ENCODE results near the gene ACOXL.

GRCh38 chr2:110783196-110783873 is 51.0 kb downstream of the ACOXL start:
- TF ChIP-seq, protein P1, sequence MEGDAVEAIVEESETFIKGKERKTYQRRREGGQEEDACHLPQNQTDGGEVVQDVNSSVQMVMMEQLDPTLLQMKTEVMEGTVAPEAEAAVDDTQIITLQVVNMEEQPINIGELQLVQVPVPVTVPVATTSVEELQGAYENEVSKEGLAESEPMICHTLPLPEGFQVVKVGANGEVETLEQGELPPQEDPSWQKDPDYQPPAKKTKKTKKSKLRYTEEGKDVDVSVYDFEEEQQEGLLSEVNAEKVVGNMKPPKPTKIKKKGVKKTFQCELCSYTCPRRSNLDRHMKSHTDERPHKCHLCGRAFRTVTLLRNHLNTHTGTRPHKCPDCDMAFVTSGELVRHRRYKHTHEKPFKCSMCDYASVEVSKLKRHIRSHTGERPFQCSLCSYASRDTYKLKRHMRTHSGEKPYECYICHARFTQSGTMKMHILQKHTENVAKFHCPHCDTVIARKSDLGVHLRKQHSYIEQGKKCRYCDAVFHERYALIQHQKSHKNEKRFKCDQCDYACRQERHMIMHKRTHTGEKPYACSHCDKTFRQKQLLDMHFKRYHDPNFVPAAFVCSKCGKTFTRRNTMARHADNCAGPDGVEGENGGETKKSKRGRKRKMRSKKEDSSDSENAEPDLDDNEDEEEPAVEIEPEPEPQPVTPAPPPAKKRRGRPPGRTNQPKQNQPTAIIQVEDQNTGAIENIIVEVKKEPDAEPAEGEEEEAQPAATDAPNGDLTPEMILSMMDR (IDR thresholded peaks at IDR 0.05 in 2 of 3, conservative IDR thresholded peaks at IDR 0.05 in 1 of 3; ENCODE audit: control insufficient read depth in 2 of 3, extremely low read depth in 1 of 3, insufficient read depth in 1 of 3, low read depth in 3 of 3, low read length in 3 of 3) = no peak
- no peak for TF ChIP-seq CEBPZ (IDR thresholded peaks at IDR 0.05; ENCODE audit: low read depth, low read length)
- TF ChIP-seq TCF12 (IDR thresholded peaks at IDR 0.05; ENCODE audit: low read depth, low read length) = no peak
- TF ChIP-seq, protein P2, sequence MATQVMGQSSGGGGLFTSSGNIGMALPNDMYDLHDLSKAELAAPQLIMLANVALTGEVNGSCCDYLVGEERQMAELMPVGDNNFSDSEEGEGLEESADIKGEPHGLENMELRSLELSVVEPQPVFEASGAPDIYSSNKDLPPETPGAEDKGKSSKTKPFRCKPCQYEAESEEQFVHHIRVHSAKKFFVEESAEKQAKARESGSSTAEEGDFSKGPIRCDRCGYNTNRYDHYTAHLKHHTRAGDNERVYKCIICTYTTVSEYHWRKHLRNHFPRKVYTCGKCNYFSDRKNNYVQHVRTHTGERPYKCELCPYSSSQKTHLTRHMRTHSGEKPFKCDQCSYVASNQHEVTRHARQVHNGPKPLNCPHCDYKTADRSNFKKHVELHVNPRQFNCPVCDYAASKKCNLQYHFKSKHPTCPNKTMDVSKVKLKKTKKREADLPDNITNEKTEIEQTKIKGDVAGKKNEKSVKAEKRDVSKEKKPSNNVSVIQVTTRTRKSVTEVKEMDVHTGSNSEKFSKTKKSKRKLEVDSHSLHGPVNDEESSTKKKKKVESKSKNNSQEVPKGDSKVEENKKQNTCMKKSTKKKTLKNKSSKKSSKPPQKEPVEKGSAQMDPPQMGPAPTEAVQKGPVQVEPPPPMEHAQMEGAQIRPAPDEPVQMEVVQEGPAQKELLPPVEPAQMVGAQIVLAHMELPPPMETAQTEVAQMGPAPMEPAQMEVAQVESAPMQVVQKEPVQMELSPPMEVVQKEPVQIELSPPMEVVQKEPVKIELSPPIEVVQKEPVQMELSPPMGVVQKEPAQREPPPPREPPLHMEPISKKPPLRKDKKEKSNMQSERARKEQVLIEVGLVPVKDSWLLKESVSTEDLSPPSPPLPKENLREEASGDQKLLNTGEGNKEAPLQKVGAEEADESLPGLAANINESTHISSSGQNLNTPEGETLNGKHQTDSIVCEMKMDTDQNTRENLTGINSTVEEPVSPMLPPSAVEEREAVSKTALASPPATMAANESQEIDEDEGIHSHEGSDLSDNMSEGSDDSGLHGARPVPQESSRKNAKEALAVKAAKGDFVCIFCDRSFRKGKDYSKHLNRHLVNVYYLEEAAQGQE (IDR thresholded peaks at IDR 0.05; ENCODE audit: low read depth, low read length) = no peak
- TF ChIP-seq EZH2 (IDR thresholded peaks at IDR 0.05; ENCODE audit: borderline replicate concordance, control insufficient read depth, low read depth, low read length) = no peak
- TF ChIP-seq NFYB (IDR thresholded peaks at IDR 0.05; ENCODE audit: insufficient read depth, low read depth, low read length) = no peak
- TF ChIP-seq RB1 (IDR thresholded peaks at IDR 0.05; ENCODE audit: borderline replicate concordance) = no peak
- no peak for TF ChIP-seq USF2 (IDR thresholded peaks at IDR 0.05; ENCODE audit: borderline replicate concordance, low read depth, low read length)
- TF ChIP-seq ESRRA (IDR thresholded peaks at IDR 0.05; ENCODE audit: low read length) = no peak

All from GM12878 (cell line).